ENCODE results near the gene COL17A1.

DNA sequence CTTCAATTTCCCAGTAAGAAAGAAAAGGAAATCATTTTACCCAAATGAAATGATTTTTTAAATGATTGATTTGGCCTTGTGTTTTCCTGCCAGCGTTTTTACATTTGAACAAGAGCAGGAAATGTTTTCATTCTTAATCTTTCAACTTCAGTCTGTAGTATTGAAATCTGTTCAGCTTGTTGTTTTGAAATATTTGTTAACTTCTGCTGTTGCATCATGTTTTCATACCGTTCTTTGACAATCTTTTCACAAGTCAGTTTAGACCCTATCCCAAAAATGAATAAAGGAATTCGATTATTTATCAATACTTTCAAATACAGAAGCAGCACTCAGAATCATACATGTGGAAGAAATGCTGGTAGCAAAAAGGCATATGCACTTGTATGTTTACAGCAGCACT is 44.4 kb upstream of the COL17A1 start:
- TF ChIP-seq, protein P1, sequence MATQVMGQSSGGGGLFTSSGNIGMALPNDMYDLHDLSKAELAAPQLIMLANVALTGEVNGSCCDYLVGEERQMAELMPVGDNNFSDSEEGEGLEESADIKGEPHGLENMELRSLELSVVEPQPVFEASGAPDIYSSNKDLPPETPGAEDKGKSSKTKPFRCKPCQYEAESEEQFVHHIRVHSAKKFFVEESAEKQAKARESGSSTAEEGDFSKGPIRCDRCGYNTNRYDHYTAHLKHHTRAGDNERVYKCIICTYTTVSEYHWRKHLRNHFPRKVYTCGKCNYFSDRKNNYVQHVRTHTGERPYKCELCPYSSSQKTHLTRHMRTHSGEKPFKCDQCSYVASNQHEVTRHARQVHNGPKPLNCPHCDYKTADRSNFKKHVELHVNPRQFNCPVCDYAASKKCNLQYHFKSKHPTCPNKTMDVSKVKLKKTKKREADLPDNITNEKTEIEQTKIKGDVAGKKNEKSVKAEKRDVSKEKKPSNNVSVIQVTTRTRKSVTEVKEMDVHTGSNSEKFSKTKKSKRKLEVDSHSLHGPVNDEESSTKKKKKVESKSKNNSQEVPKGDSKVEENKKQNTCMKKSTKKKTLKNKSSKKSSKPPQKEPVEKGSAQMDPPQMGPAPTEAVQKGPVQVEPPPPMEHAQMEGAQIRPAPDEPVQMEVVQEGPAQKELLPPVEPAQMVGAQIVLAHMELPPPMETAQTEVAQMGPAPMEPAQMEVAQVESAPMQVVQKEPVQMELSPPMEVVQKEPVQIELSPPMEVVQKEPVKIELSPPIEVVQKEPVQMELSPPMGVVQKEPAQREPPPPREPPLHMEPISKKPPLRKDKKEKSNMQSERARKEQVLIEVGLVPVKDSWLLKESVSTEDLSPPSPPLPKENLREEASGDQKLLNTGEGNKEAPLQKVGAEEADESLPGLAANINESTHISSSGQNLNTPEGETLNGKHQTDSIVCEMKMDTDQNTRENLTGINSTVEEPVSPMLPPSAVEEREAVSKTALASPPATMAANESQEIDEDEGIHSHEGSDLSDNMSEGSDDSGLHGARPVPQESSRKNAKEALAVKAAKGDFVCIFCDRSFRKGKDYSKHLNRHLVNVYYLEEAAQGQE (IDR thresholded peaks at IDR 0.05; ENCODE audit: insufficient replicate concordance, low read depth) = no peak
- TF ChIP-seq POLR2AphosphoS5 (IDR thresholded peaks at IDR 0.05; ENCODE audit: low read depth) = no peak
- TF ChIP-seq, protein P2, sequence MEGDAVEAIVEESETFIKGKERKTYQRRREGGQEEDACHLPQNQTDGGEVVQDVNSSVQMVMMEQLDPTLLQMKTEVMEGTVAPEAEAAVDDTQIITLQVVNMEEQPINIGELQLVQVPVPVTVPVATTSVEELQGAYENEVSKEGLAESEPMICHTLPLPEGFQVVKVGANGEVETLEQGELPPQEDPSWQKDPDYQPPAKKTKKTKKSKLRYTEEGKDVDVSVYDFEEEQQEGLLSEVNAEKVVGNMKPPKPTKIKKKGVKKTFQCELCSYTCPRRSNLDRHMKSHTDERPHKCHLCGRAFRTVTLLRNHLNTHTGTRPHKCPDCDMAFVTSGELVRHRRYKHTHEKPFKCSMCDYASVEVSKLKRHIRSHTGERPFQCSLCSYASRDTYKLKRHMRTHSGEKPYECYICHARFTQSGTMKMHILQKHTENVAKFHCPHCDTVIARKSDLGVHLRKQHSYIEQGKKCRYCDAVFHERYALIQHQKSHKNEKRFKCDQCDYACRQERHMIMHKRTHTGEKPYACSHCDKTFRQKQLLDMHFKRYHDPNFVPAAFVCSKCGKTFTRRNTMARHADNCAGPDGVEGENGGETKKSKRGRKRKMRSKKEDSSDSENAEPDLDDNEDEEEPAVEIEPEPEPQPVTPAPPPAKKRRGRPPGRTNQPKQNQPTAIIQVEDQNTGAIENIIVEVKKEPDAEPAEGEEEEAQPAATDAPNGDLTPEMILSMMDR (IDR thresholded peaks at IDR 0.05; ENCODE audit: insufficient read depth, low read length) = no peak
- TF ChIP-seq GABPA (IDR thresholded peaks at IDR 0.05; ENCODE audit: low read depth) = no peak
- TF ChIP-seq SPI1 (IDR thresholded peaks at IDR 0.05; ENCODE audit: borderline replicate concordance, low read depth) = no peak

Measured in HL-60 (cell line).